GM19351 (cell line): ENCODE measurements around the gene MLF1.
A peak's percentile ranks its signal among the peaks of the same experiment; 100 is the strongest.

Experiments
- ATAC-seq: cut with Tn5 transposase; IDR thresholded peaks from one replicate; pipeline ENCODE4 v1.9.1; 2021; ENCODE audit warnings: mild to moderate bottlenecking, moderate library complexity; ENCODE audit not compliant: unreplicated experiment

Gene MLF1

GRCh38 chr3:158573714-158574113 lies 2.7 kb downstream of the MLF1 start:
- ATAC-seq = no peak

GRCh38 chr3:158574646-158575045 lies 3.7 kb downstream of the MLF1 start:
- no peak for ATAC-seq

GRCh38 chr3:158590223-158590622 lies 19.2 kb downstream of the MLF1 start:
- ATAC-seq = no peak

GRCh38 chr3:158600787-158601186 lies 29.8 kb downstream of the MLF1 start:
- ATAC-seq = no peak

- ATAC-seq = no peak
These were observed 31.2 kb downstream of the MLF1 start for GRCh38 chr3:158602227-158602626.

- no peak for ATAC-seq
These were observed 47.2 kb downstream of the MLF1 start for GRCh38 chr3:158617982-158618875.

- ATAC-seq = no peak
These were observed 54.9 kb downstream of the MLF1 start for GRCh38 chr3:158625881-158626280.

- no peak for ATAC-seq
These were observed 61.0 kb downstream of the MLF1 start for GRCh38 chr3:158631981-158632380.

- no peak for ATAC-seq
These were observed 69.7 kb downstream of the MLF1 start for GRCh38 chr3:158640646-158641045.

- no peak for ATAC-seq
These were observed 71.0 kb downstream of the MLF1 start for GRCh38 chr3:158642005-158642404.

GRCh38 chr3:158642474-158643210 lies 71.6 kb downstream of the MLF1 start:
- ATAC-seq = no peak

GRCh38 chr3:158644345-158644908 lies 73.4 kb downstream of the MLF1 start, which contains the start of gene GFM1:
Gene GFM1, plus strand, starts transcription at chr3:158644527. Its CDS starts 108 bp downstream, at chr3:158644635.
- peak; percentile 96 for ATAC-seq

- no peak for ATAC-seq
These were observed 78.8 kb downstream of the MLF1 start for GRCh38 chr3:158649791-158650190.

- no peak for ATAC-seq
These were observed 80.2 kb downstream of the MLF1 start for GRCh38 chr3:158651192-158651591.

GRCh38 chr3:158652463-158652862 lies 81.5 kb downstream of the MLF1 start:
- no peak for ATAC-seq
